Dedifferentiated amniotic fluid mesenchymal stem cell (primary cell): ENCODE results near the gene THSD4.

Source experiments
- DNase-seq: peaks from one replicate; pipeline ENCODE4 v3.0.0-alpha.2; 2016; ENCODE audit errors: extremely low spot score

The THSD4 gene

GRCh38 chr15:71747128-71748083, 632.1 kb downstream of the THSD4 start:
- DNase-seq, result peak; percentile 47

DNA sequence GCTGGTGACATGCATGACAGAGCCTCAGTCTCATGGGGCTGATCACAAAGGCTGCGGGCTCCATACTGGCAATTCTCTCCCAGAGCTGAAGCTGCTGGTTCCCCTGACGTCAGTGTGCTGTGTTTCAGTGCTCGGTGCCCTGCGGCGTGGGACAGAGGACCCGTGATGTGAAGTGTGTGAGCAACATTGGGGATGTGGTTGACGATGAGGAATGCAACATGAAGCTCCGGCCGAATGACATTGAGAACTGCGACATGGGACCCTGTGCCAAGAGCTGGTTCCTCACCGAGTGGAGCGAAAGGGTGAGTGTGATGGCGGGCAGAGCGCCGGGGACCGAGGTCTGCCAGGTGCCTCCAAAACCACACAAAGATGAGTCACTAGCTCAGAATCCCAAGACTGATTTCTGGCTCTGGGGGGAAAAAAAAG, 633.0 kb downstream of the THSD4 start:
- DNase-seq, result no peak

- DNase-seq, result no peak
Measured at GRCh38 chr15:71749500-71749899, 634.2 kb downstream of the THSD4 start.

DNA sequence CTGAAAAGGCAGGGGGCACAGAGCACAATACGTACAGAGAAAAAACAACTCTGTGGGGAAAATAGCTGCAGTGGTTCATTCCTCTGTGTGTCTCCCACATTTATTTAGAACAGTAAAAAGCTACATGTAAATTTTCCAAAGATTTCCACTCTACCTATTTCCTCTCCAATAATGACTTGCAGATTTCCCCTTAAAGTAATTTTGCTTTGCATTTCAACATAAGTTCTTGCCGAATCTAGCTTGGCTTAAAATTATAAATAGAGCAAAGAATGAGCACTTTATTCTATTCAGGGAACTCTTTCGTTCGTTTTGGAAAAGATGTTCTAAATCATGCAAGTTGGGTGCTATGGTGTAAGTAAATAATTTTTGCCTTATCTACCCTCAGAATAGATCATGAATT, 636.9 kb downstream of the THSD4 start:
- no peak for DNase-seq

GRCh38 chr15:71752604-71753289, 637.5 kb downstream of the THSD4 start:
- DNase-seq, result peak; percentile 81

- DNase-seq, result no peak
Measured at GRCh38 chr15:71753346-71753745, 638.1 kb downstream of the THSD4 start.

GRCh38 chr15:71754660-71755059, 639.4 kb downstream of the THSD4 start:
- DNase-seq, result no peak

DNA sequence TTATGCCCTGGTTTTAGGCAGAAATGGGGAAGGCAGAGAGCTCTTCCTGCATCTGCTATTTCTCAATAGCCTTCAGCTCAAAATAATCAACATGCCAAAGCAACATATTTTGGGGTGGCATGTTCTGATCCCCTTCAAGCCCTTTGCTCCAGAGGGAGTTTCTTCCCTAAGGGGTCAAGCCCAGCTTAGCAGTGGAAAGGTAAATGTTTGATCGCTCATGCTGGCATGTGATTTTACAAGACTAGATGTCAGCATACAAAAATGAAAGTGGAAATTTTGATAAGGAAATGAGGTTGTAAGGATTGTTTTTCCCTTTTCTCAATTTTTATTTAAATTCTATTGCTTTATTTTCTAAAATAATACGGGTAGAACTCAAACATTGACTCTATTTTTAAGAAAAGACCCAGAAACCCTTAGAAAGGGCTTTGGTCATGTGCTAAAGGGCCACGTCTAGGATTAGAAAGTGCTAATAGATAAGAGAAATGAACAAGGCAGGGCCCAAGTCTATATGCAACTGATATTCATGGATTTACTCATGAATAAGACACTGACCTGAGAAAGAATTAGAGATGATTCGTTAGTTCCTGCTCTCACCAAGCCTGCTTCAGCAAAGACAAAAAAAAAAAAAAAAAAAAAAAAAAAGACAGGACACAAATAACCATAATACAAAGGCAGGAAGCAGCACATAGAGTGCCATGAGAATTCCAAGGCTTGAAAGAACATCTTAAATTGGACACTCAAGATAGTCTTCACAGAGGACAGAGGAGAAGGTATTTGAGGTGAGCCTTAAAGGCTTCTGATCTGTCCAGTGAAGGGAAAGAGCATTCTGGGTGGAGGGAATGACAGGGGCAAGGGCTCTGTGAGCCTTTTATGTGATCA, 640.1 kb downstream of the THSD4 start:
- no peak for DNase-seq

DNA sequence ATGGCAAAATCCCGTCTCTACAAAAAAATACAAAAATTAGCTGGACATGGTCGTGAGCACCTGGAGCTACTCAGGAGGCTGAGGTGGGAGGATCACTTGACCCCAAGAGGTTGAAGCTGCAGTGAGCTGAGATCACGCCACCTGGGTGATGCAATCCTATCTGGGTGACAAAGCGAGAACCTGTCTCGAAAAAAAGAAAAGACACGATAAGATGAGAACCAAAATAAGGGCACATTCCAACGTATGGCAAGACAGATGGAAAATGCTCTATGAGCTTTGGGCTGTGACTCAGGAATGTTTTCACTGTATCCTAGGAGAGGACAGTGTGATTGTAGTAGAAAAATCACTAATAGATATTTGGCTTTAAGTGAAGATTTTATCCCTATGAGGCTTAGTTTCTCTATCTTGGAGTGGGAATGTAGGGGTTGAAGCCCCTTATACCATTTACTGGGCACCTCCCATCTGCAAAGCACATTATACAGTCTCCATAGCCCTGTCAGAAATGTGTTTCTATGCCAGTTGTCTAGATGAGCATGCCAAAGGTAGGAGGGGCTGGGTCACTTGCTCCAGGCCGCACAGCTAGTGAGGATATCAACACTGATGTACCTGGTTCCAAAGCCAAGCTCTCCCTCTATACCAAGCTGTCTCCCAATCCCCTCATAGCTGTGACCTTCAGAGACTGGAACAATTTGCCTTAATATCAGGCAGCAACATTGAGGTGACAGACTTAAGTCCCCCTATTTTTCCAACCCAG, 641.5 kb downstream of the THSD4 start:
- DNase-seq, result no peak

DNA sequence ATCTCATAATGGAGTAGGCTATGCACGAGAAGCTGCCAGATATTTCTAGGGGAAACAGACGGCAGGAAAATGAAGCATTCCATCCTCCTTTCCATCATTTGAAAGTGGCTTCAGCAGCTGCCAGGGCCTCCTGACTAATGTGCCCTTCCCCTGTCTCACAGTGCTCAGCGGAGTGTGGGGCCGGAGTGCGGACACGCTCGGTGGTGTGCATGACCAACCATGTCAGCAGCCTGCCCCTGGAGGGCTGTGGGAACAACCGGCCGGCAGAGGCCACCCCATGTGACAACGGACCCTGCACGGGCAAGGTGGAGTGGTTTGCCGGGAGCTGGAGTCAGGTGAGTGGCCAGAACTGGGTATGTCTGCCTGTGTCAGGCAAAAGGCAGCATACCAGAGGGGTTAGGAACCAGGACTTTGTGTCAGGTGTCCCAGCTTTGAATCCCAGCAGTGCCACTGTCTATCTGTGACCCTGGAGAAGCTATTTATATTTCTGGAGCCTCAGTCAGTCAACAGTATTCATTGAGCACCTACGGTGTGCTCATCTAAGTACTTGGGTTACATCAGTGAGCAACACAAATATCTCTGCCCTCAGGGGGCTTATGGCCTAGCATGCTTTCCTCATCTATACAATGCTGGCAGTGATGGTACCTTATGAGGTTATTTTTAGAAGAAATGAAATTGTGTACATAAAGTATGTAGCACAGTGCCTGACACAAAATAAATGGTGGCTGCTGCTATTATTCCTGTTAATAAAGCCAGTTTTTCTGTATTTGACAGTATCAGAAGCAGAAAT, 642.7 kb downstream of the THSD4 start:
- no peak for DNase-seq

DNA sequence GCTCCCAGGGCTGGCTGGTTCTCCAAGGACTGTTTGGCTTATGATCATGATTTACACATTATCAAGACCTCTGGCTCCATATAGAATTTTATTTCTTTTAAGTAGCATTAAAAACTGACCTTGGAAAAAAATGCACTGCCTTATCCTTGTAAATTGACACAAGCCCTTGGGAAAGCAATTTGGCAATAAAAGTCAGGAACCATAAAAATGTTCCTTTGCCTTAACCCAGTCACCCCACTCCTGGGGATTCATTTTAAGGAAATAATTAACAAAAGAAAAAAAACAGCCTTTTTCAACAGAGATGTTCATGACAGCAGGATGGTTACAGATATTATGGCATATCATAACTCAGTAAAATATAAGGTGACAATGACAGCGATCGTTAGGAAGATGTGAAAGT, 643.4 kb downstream of the THSD4 start:
- no peak for DNase-seq

GRCh38 chr15:71760852-71761251, 645.6 kb downstream of the THSD4 start:
- no peak for DNase-seq

- peak; percentile 64 for DNase-seq
Measured at GRCh38 chr15:71761649-71762048, 646.4 kb downstream of the THSD4 start.

DNA sequence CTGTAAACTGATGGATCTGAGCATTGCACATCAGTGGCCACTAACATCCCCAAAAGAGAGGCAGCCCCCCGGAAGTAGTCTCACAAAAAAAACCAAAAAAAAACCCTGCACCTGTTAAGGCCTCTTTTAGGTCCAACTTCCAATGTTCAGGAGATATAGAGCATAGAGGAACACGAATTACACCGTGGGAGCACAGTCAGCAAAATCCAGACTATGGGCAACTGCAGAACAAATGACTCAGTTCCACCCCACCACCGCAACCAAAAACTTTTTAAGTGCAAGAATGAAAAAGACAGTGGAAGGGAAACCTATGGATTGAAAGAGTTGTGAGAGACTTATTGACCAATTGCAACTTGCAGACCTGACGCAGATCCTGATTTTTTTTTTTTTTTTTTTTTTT, 652.9 kb downstream of the THSD4 start:
- no peak for DNase-seq

DNA sequence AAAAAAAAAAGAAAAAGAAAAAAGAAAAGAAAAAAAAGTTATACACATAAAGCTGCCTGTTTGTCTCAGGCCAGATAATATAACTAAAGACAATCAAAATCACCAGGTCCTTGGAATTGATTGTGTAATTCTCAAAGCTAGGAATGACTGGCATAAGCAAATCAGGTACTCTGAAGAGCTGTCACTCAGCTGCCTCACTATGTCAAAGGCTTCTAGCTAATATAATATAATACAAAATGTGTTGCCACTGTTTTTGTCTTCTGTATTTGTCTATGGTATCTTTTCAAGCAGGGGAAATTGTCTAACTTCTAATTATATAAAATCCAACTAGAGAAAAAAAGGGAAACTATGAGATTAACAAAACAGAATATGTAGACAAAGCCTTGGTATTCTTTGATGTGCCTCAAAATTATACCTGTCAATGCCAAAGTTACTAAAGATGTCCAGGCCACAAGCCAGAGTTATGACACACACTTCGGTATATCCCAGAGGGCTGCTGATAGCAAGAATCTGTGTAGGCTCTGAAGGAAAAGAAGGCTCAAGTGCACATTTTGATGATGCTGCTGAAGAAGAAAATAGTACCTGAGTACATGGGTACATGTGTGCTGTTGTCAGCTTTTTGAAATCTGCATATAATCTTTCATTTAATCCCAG, 658.1 kb downstream of the THSD4 start:
- no peak for DNase-seq

GRCh38 chr15:71775856-71776255, 660.6 kb downstream of the THSD4 start:
- no peak for DNase-seq

DNA sequence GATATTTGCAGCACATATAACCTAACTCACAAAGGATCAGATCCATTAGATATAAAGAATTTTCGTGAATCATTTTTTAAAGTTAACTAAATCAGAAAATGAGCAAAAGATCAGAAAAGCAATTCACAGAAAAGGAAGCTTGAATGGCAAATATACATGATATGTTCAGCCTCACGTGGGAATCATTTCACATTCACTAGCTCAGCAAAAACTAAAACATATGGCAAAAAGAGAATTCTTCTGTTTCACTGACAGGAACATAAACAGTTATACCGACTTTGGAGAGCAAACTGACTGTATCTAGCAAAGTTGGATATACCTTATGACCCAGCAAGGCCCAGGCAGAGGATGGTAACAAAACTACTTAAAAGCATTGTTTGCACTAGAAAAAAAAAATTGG, 661.0 kb downstream of the THSD4 start:
- no peak for DNase-seq

DNA sequence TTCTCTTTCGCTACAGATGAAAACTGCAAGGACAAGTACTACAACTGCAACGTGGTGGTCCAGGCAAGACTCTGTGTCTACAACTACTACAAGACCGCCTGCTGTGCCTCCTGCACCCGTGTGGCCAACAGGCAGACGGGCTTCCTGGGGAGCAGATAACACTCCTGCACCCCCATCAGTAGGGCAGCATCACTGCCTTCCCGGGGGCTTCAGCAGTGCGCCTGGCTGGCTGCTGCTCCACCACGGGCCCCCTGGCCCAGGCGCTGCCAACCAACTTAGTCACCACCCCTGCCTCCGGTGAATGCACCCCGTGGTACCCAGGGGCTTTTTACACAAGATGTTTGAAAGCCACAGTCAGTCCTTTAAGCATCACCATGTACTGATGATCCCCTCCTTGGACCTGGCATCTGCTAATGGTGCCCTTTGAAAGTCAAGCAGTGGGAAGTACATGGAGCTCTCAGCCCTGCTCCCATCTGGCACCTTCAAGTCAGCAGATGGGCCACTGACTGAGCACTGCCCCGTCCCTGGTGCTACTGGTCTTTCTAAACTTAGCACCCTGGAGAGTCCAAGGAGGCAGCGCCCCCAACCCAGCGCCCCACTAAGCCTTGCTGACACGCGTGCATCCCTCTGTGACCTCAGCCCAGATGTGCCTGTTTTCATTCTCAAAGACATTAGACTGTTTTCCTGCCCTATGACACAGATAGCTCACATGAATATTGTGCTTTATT, 662.1 kb downstream of the THSD4 start:
- no peak for DNase-seq

DNA sequence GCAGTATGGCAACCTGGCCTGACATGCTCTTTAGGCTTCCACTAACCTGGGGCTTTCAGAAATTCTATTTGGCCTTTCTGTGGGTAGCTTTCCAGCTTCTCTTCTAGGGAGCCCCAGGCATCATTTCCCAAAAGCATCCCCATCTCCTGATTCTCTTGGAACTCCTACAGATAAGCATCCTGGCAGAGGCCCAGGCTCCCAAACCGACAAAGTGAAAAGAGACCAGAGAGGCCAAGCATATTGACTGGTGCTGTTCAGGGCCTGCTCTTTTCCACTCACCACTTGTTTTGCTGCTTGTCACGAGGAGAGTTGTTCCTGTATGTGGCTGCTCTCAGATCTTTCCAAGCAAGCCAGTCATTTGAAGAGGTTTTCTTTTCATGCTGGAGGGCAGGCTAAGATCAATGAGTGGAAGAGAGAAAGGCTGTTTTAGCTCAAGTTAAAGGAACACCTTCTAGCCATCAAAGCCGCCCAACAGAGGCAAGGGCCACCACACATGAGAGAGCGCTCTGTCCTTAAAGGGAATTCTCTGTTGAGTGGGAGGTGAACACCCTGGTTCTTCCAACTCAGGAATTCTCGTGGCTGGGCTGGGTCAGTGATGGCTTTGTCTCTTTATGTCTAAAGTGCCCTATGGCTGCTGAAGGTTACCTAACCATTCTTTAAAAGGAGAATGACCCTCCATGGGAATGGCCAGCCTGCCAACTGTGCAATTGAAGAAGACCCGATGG, 664.0 kb downstream of the THSD4 start:
- no peak for DNase-seq
